ENCODE results near the gene RELA.
A peak's percentile ranks its signal among the peaks of the same experiment; 100 is the strongest.

Gene RELA

GRCh38 chr11:65680192-65680743 is 17.6 kb upstream of the RELA start:
- no peak overlapping the region for H3K9ac ChIP-seq
- H3K27ac ChIP-seq, result no peak overlapping the region
- no peaks in the 10 kb centered on the region for H3K27me3 ChIP-seq (ENCODE audit: insufficient read depth, low read depth)
- H2AFZ ChIP-seq (ENCODE audit: low read depth), result no peak overlapping the region
- H3K79me2 ChIP-seq (ENCODE audit: insufficient read depth, low read depth), result no peaks in the 10 kb centered on the region
- TF ChIP-seq CTCF (conservative IDR thresholded peaks at IDR 0.05; ENCODE audit: low read depth, low read length), result no peak
- H3K4me1 ChIP-seq (ENCODE audit: low read depth, poor library complexity, severe bottlenecking), result no peaks in the 10 kb centered on the region
- H3K4me3 ChIP-seq (IDR thresholded peaks at IDR 0.05; ENCODE audit: insufficient read depth, low read depth, low read length), result no peak overlapping the region
- no peak overlapping the region for H3K4me2 ChIP-seq
- H4K20me1 ChIP-seq (ENCODE audit: insufficient read depth), result no peaks in the 10 kb centered on the region
- H3K36me3 ChIP-seq (ENCODE audit: insufficient read depth), result no peaks in the 10 kb centered on the region

- Histone ChIP-seq H2AFZ (ENCODE audit: low read depth) (no peak overlapping the region), H3K4me2 (no peak overlapping the region), H4K20me1 (ENCODE audit: insufficient read depth) (no peaks in the 10 kb centered on the region), H3K79me2 (ENCODE audit: insufficient read depth, low read depth) (no peaks in the 10 kb centered on the region), H3K4me1 (ENCODE audit: low read depth, poor library complexity, severe bottlenecking) (no peaks in the 10 kb centered on the region), H3K36me3 (ENCODE audit: insufficient read depth) (no peaks in the 10 kb centered on the region), H3K4me3 (IDR thresholded peaks at IDR 0.05; ENCODE audit: insufficient read depth, low read depth, low read length) (no peak overlapping the region), H3K27ac (no peak overlapping the region), H3K27me3 (ENCODE audit: insufficient read depth, low read depth) (no peaks in the 10 kb centered on the region), H3K9ac (no peak overlapping the region)
- TF ChIP-seq CTCF (conservative IDR thresholded peaks at IDR 0.05; ENCODE audit: low read depth, low read length), result no peak
Observed at GRCh38 chr11:65672982-65673381, 10.3 kb upstream of the RELA start.

DNA sequence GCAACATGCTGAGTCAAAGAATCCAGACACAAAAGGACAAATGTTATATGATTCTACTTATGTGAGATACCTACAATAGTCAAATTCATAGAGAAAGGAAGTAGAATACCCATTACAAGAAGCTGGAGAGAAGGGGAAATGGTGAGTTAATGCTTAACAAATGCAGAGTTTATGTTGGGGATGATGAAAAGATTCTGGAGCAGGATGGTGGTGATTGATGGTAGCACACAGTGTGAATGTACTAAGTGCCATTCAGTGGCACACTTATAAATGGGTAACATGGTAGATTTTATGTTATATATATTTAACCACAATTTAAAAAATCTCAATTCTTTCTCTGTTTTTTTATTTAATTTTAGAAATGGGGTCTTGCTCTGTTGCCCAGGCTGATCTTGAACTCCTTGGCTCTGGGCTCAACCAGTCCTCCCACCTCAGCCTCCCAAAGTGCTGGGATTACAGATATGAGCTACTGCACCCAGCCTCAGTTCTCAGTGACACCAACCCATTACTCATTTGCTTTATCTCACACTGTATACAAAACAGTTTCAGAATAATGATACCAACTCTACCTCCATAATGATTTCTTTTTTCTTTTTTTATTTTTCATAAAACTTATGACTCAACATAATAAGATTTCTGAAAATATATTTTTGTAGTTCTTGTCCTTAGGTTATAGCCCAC is 9.6 kb upstream of the RELA start:
- no peak overlapping the region for H3K4me3 ChIP-seq (IDR thresholded peaks at IDR 0.05; ENCODE audit: insufficient read depth, low read depth, low read length)
- H3K36me3 ChIP-seq (ENCODE audit: insufficient read depth), result no peaks in the 10 kb centered on the region
- H3K9ac ChIP-seq, result no peak overlapping the region
- H3K4me1 ChIP-seq (ENCODE audit: low read depth, poor library complexity, severe bottlenecking), result no peaks in the 10 kb centered on the region
- H4K20me1 ChIP-seq (ENCODE audit: insufficient read depth), result no peaks in the 10 kb centered on the region
- H3K27ac ChIP-seq, result no peak overlapping the region
- no peaks in the 10 kb centered on the region for H3K79me2 ChIP-seq (ENCODE audit: insufficient read depth, low read depth)
- no peak overlapping the region for H2AFZ ChIP-seq (ENCODE audit: low read depth)
- no peak overlapping the region for H3K4me2 ChIP-seq
- TF ChIP-seq CTCF (conservative IDR thresholded peaks at IDR 0.05; ENCODE audit: low read depth, low read length), result no peak
- H3K27me3 ChIP-seq (ENCODE audit: insufficient read depth, low read depth), result no peaks in the 10 kb centered on the region

DNA sequence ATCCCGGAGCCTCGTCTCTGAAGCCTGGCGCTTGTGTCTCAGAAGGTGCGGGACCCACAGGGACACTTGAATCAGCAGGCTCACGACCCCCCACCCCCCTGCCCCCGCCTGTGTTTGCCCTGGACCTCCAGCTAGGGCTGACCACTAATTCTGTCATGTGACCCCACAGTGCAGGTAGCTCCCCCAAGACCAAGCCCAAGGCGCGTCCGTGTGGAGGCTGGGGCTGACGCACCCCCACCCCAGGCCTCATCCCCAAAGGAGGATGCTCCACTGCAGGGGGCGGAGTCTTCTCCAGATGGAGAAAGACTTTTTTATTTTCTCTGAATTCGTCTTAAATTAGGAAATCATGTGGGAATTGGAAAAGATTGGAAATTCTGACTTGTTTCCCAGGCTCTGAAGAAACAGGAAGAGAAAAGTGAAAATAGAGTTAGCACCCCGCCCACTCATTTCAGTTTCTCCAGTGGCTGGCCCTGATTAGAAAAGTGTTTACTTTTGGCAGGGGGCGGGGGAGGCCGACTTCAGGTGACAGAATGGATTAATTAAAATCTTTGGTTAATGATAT is 1.0 kb upstream of the RELA start:
- no peaks in the 10 kb centered on the region for H4K20me1 ChIP-seq (ENCODE audit: insufficient read depth)
- peak overlapping the region; percentile 86 for H3K4me2 ChIP-seq
- H3K36me3 ChIP-seq (ENCODE audit: insufficient read depth), result peaks cover 1% of the 10 kb centered on the region; the same call in 1 of the 2 replicates
- peaks cover 16% of the 10 kb centered on the region for H3K79me2 ChIP-seq (ENCODE audit: insufficient read depth, low read depth)
- H2AFZ ChIP-seq (ENCODE audit: low read depth), result peak overlapping the region; percentile 89
- no peaks in the 10 kb centered on the region for H3K27me3 ChIP-seq (ENCODE audit: insufficient read depth, low read depth)
- H3K4me3 ChIP-seq (IDR thresholded peaks at IDR 0.05; ENCODE audit: insufficient read depth, low read depth, low read length), result no peak overlapping the region
- peak overlapping the region; percentile 70 for H3K9ac ChIP-seq
- TF ChIP-seq CTCF (conservative IDR thresholded peaks at IDR 0.05; ENCODE audit: low read depth, low read length), result no peak
- peaks cover 17% of the 10 kb centered on the region for H3K4me1 ChIP-seq (ENCODE audit: low read depth, poor library complexity, severe bottlenecking)
- H3K27ac ChIP-seq, result peak overlapping the region; percentile 89

Measured in KMS-11 (cell line).